Keratinocyte (primary cell): ENCODE data around the gene USP53. TPM values are rescaled to one million over a fixed set of nuclear protein-coding genes. Genes with fewer than 3 reads are reported as not detected.

Experiments used
- DNase-seq: peaks from one replicate; pipeline ENCODE4 v3.0.0-alpha.2; 2011; ENCODE audit warnings: low read depth, missing footprints, low spot score
- FAIRE-seq: peaks from 2 replicates; lab custom pipeline; 2011; peaks lifted over from hg19 to GRCh38; lab: Jason Lieb, UNC
- H2AFZ ChIP-seq: 2 replicates; pipeline ENCODE4 v1.6.0; 2012; ENCODE audit warnings: low read length, control low read depth, inconsistent platforms; ENCODE audit not compliant: control insufficient read depth
- H3K27ac ChIP-seq: 2 replicates; pipeline ENCODE4 v1.5.1; 2011; ENCODE audit warnings: low read length; ENCODE audit not compliant: control insufficient read depth, insufficient read depth
- H3K27me3 ChIP-seq: 3 replicates; pipeline ENCODE4 v1.6.0; 2011; ENCODE audit warnings: low read length; ENCODE audit not compliant: control insufficient read depth, insufficient read depth; ENCODE audit errors: extremely low read depth
- H3K36me3 ChIP-seq, 2 experiments: 2 replicates in 1 of 2; 3 replicates in 1 of 2; pipeline ENCODE4 v1.5.1; 2011; ENCODE audit warnings: low read length in 2 of 2, mild to moderate bottlenecking in 1 of 2; ENCODE audit not compliant: control insufficient read depth in 2 of 2, insufficient read depth in 2 of 2; ENCODE audit errors: extremely low read depth in 1 of 2
- H3K4me1 ChIP-seq: 3 replicates; pipeline ENCODE4 v1.5.1; 2011; ENCODE audit warnings: low read length; ENCODE audit not compliant: control insufficient read depth, insufficient read depth; ENCODE audit errors: extremely low read depth
- H3K4me2 ChIP-seq: 3 replicates; pipeline ENCODE4 v1.6.0; 2011; ENCODE audit warnings: low read depth, low read length; ENCODE audit not compliant: control insufficient read depth, insufficient read depth; ENCODE audit errors: extremely low read depth
- H3K4me3 ChIP-seq, 3 experiments: fragments of 200-600 bp in 1 of 3; sonication (generic) in 1 of 3; 2 replicates in 2 of 3; 3 replicates in 1 of 3; pipeline ENCODE4 v1.5.1; 2011 to 2016; ENCODE audit warnings: low read length in 3 of 3, mild to moderate bottlenecking in 3 of 3, control low read depth in 2 of 3, inconsistent platforms in 1 of 3, low read depth in 1 of 3, mixed read lengths in 1 of 3, mixed run types in 1 of 3, moderate library complexity in 1 of 3; ENCODE audit not compliant: control insufficient read depth in 2 of 3, insufficient read depth in 2 of 3; ENCODE audit errors: extremely low read depth in 1 of 3
- H3K79me2 ChIP-seq: 2 replicates; pipeline ENCODE4 v1.6.0; 2012; ENCODE audit warnings: low read length; ENCODE audit not compliant: control insufficient read depth, insufficient read depth
- H3K9ac ChIP-seq: 3 replicates; pipeline ENCODE4 v1.6.0; 2011; ENCODE audit warnings: low read length; ENCODE audit not compliant: control insufficient read depth, insufficient read depth; ENCODE audit errors: extremely low read depth
- H3K9me1 ChIP-seq: 3 replicates; pipeline ENCODE4 v1.6.0; 2011; ENCODE audit warnings: low read length; ENCODE audit not compliant: control insufficient read depth, insufficient read depth; ENCODE audit errors: extremely low read depth
- H3K9me3 ChIP-seq: 2 replicates; pipeline ENCODE4 v1.5.1; 2012; ENCODE audit warnings: low read depth, low read length; ENCODE audit not compliant: control insufficient read depth
- H4K20me1 ChIP-seq: 3 replicates; pipeline ENCODE4 v1.6.0; 2011; ENCODE audit warnings: low read length; ENCODE audit not compliant: control insufficient read depth, insufficient read depth; ENCODE audit errors: extremely low read depth
- CTCF ChIP-seq, 3 experiments: IDR thresholded peaks in 1 of 3; conservative IDR thresholded peaks in 1 of 3; optimal IDR thresholded peaks in 1 of 3; 2 replicates in 2 of 3; 3 replicates in 1 of 3; pipeline versions ENCODE3 to v1.5.1; 2011; ENCODE audit warnings: low read length in 3 of 3, mild to moderate bottlenecking in 3 of 3, moderate library complexity in 2 of 3, control low read depth in 1 of 3, inconsistent platforms in 1 of 3; ENCODE audit not compliant: insufficient read depth in 2 of 3; ENCODE audit errors: extremely low read depth in 1 of 3
- EZH2 ChIP-seq: IDR thresholded peaks from one replicate; pipeline ENCODE4 v1.6.1; 2012; ENCODE audit warnings: inconsistent platforms, mild to moderate bottlenecking, low read length, moderate library complexity
- dilution Hi-C: fragments of 300-500 bp; cut with MboI; formaldehyde crosslinking; loops from one replicate; pipeline ENCODE4 v1.7.0; 2020; ENCODE audit warnings: low sequenced_read_pairs; ENCODE audit not compliant: extremely low pct_ligation_motif_present
- polyA plus RNA-seq, 5 experiments: library from polyadenylated mRNA; depleted of rRNA in 3 of 5; stranded (reverse) in 3 of 5; stranded (forward) in 1 of 5; unstranded in 1 of 5; fragments of >200 nt; gene quantifications; 1 replicate in 1 of 5; 2 replicates in 3 of 5; 3 replicates in 1 of 5; pipeline versions ENCODE4 v1.2.1 to v1.2.3, GENCODE V29; 2011 to 2012; ENCODE audit warnings: missing spikeins in 2 of 5, low read depth in 1 of 5, low replicate concordance in 1 of 5

The USP53 gene
- polyA plus RNA-seq, 1 donor (not counting 4 experiments of a cell fraction or from before 2014, with no cell fraction given) = 29.0 TPM

GRCh38 chr4:119310826-119311225 is 98.3 kb downstream of the USP53 start:
- Histone ChIP-seq H4K20me1 (no peaks in the 10 kb centered on the region), H3K27me3 (no peaks in the 10 kb centered on the region), H3K4me3 (no peak overlapping the region), H3K79me2 (no peaks in the 10 kb centered on the region), H3K36me3 (no peaks in the 10 kb centered on the region), H3K4me2 (no peak overlapping the region), H3K9me3 (no peaks in the 10 kb centered on the region), H3K9me1 (no peaks in the 10 kb centered on the region), H3K4me1 (no peaks in the 10 kb centered on the region), H3K27ac (no peak overlapping the region), H3K9ac (no peak overlapping the region), H2AFZ (no peak overlapping the region)
- TF ChIP-seq EZH2 (no peak), CTCF (optimal IDR thresholded peaks at IDR 0.05 in 1 of 3, IDR thresholded peaks at IDR 0.05 in 1 of 3, conservative IDR thresholded peaks at IDR 0.05 in 1 of 3; ENCODE audit: extremely low read depth in 1 of 3, insufficient read depth in 2 of 3, low read length in 3 of 3) (no peak)
- dilution Hi-C loops = no loop called here
- no peak for DNase-seq
- no peak for FAIRE-seq

DNA sequence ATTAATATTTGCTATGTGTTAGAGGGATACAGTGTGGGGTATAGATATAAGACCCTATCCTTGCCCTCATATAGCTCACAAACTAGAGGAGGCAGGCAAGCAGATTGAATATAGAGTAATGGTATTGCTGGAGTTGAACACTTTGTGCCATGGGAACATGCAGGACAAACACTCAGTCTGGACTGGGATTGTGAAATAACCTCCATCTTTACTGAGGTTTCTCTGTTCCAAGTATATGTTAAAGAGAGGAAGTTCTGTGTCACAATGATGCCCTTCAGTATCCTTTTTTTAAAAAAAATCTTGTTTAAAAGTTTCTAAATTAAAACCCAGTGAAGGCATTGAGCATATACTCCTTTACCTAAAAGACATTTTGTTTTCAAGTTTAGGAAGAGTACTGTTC is 100.7 kb downstream of the USP53 start:
- H3K27ac ChIP-seq = no peak overlapping the region
- dilution Hi-C loops = no loop called here
- H2AFZ ChIP-seq = no peak overlapping the region
- H3K9ac ChIP-seq = no peak overlapping the region
- no peak overlapping the region for H3K4me3 ChIP-seq
- FAIRE-seq = no peak
- H3K4me1 ChIP-seq = no peaks in the 10 kb centered on the region
- no peak overlapping the region for H3K4me2 ChIP-seq
- H4K20me1 ChIP-seq = no peaks in the 10 kb centered on the region
- no peaks in the 10 kb centered on the region for H3K9me1 ChIP-seq
- H3K36me3 ChIP-seq = no peaks in the 10 kb centered on the region
- no peaks in the 10 kb centered on the region for H3K9me3 ChIP-seq
- no peak for DNase-seq
- no peaks in the 10 kb centered on the region for H3K79me2 ChIP-seq
- no peak for TF ChIP-seq CTCF (optimal IDR thresholded peaks at IDR 0.05 in 1 of 3, IDR thresholded peaks at IDR 0.05 in 1 of 3, conservative IDR thresholded peaks at IDR 0.05 in 1 of 3; ENCODE audit: extremely low read depth in 1 of 3, insufficient read depth in 2 of 3, low read length in 3 of 3)
- no peak for TF ChIP-seq EZH2
- H3K27me3 ChIP-seq = no peaks in the 10 kb centered on the region
